HepG2 (cell line): ENCODE results near the gene GALR2. TPM values are rescaled to one million over a fixed set of nuclear protein-coding genes. Genes with fewer than 3 reads are reported as not detected.
A peak's percentile ranks its signal among the peaks of the same experiment; 100 is the strongest.

Experiments used
- ATAC-seq: fragments of 200-7000 bp; cut with Tn5 transposase; 3 replicates; pipeline ENCODE4 v1.9.1; 2020; ENCODE audit warnings: mild to moderate bottlenecking, moderate library complexity
- Bru-seq: library from RNA; stranded (reverse); fragments of 400-500 nt; gene quantifications from one replicate; lab custom pipeline; 2021; lab: Mats Ljungman, UMichigan
- BruChase-seq, 2 experiments: library from RNA; stranded (reverse); fragments of 400-500 nt; gene quantifications; one replicate each; lab custom pipeline; 2021; lab: Mats Ljungman, UMichigan
- BruUV-seq: library from RNA; stranded (reverse); fragments of 400-500 nt; replicated peaks from 2 replicates; lab custom pipeline; 2021; lab: Mats Ljungman, UMichigan
- CTCF ChIA-PET: fragments of 300-600 bp; formaldehyde crosslinking; extraction: SDS; loops from one replicate; lab custom pipeline; 2021; ENCODE audit warnings: low total read pairs, inconsistent platforms, low intra/inter-chr PET ratio; lab: Yijun Ruan, JAX
- POLR2A ChIA-PET: fragments of 350-600 bp; sonication (Branson Sonifier 250); formaldehyde crosslinking; loops from one replicate; lab custom pipeline; 2020; ENCODE audit warnings: antibody characterized with exemption, inconsistent platforms; lab: Yijun Ruan, JAX
- DNase-seq: peaks from one replicate; pipeline ENCODE4 v3.0.0-alpha.2; 2015; ENCODE audit warnings: low spot score
- FAIRE-seq: peaks from 3 replicates; lab custom pipeline; 2011; peaks lifted over from hg19 to GRCh38; lab: Jason Lieb, UNC
- H2AFZ ChIP-seq: one replicate; pipeline ENCODE4 v1.6.1; 2011; ENCODE audit warnings: low read length, inconsistent platforms
- H3K27ac ChIP-seq: fragments of 300-600 bp; 3 replicates; pipeline ENCODE4 v1.8.0; 2011; ENCODE audit warnings: mixed run types, mild to moderate bottlenecking, mixed read lengths, low read length, inconsistent platforms; ENCODE audit not compliant: insufficient read depth; ENCODE audit errors: extremely low read length
- H3K27me3 ChIP-seq, 2 experiments: fragments of 200-600 bp in 1 of 2; 2 replicates in 1 of 2; 3 replicates in 1 of 2; pipeline versions ENCODE4 v1.6.0 to v1.8.0; 2011; ENCODE audit warnings: low read length in 2 of 2, mild to moderate bottlenecking in 2 of 2, moderate library complexity in 2 of 2, inconsistent platforms in 1 of 2; ENCODE audit not compliant: insufficient read depth in 2 of 2, control insufficient read depth in 1 of 2
- H3K36me3 ChIP-seq, 2 experiments: fragments of 200-600 bp in 1 of 2; replicated peaks in 1 of 2; 2 replicates in 1 of 2; 3 replicates in 1 of 2; pipeline versions ENCODE4 v1.5.1 to v1.8.0; 2011; ENCODE audit warnings: low read length in 2 of 2, inconsistent platforms in 1 of 2; ENCODE audit not compliant: insufficient read depth in 2 of 2, control insufficient read depth in 1 of 2
- H3K4me1 ChIP-seq: 2 replicates; pipeline ENCODE4 v1.5.1; 2012; ENCODE audit warnings: low read length, inconsistent platforms; ENCODE audit not compliant: insufficient read depth
- H3K4me2 ChIP-seq: 2 replicates; pipeline ENCODE4 v1.6.0; 2011; ENCODE audit warnings: low read depth, low read length, inconsistent platforms
- H3K4me3 ChIP-seq, 3 experiments: fragments of 200-600 bp in 1 of 3; sonication (generic), shearing (Covaris generic) in 1 of 3; replicated peaks in 1 of 3; 2 replicates each; pipeline ENCODE4 v1.5.1; 2011 to 2016; ENCODE audit warnings: low read length in 3 of 3, inconsistent platforms in 2 of 3, low read depth in 2 of 3, mild to moderate bottlenecking in 2 of 3, control low read depth in 1 of 3, mixed read lengths in 1 of 3; ENCODE audit not compliant: insufficient read depth in 1 of 3
- H3K79me2 ChIP-seq: one replicate; pipeline ENCODE4 v1.6.1; 2011; ENCODE audit warnings: low read length, inconsistent platforms; ENCODE audit not compliant: insufficient read depth
- H3K9ac ChIP-seq: 2 replicates; pipeline ENCODE4 v1.6.0; 2011; ENCODE audit warnings: mild to moderate bottlenecking, low read depth, low read length, inconsistent platforms; ENCODE audit not compliant: insufficient read depth
- H3K9me3 ChIP-seq: 2 replicates; pipeline ENCODE4 v1.5.1; 2012; ENCODE audit warnings: mild to moderate bottlenecking, low read length
- H4K20me1 ChIP-seq: 2 replicates; pipeline ENCODE4 v1.6.0; 2011; ENCODE audit warnings: inconsistent platforms, mild to moderate bottlenecking, low read length, moderate library complexity; ENCODE audit not compliant: insufficient read depth
- GABPB1 ChIP-seq: IDR thresholded peaks from 2 replicates; pipeline ENCODE4 v1.6.1; 2016; ENCODE audit warnings: mild to moderate bottlenecking, missing genetic modification reagents, moderate library complexity, missing compliant biosample characterization
- SNAI1 ChIP-seq: sonication (generic); formaldehyde crosslinking; IDR thresholded peaks from 2 replicates; pipeline ENCODE4 v1.5.0; 2020; ENCODE audit warnings: mild to moderate bottlenecking, missing genetic modification reagents, borderline replicate concordance
- ZNF280D ChIP-seq: sonication (generic); formaldehyde crosslinking; IDR thresholded peaks from 2 replicates; pipeline ENCODE4 v1.5.1; 2020; ENCODE audit warnings: mild to moderate bottlenecking, missing genetic modification reagents
- ZNF34 ChIP-seq: sonication (generic); formaldehyde crosslinking; IDR thresholded peaks from 2 replicates; pipeline ENCODE4 v1.4.0; 2020; ENCODE audit warnings: mild to moderate bottlenecking, missing genetic modification reagents, borderline replicate concordance
- ZNF768 ChIP-seq: sonication (generic); formaldehyde crosslinking; IDR thresholded peaks from 2 replicates; pipeline ENCODE4 v1.4.0; 2020; ENCODE audit warnings: missing genetic modification reagents
- ZNF776 ChIP-seq: sonication (generic); formaldehyde crosslinking; IDR thresholded peaks from 2 replicates; pipeline ENCODE4 v1.4.0; 2020; ENCODE audit warnings: mild to moderate bottlenecking, missing genetic modification reagents
- WGBS: methylation state at CpG from one replicate; pipeline ENCODE4 v1.1.6; 2017; ENCODE audit warnings: low lambda C conversion rate; 5-methylcytosine and 5-hydroxymethylcytosine counted together
- in situ Hi-C: cut with HindIII; loops from 2 replicates; pipeline ENCODE4 v1.10.0; 2017; ENCODE audit warnings: low pct_unique_long_range_greater_than_20kb; ENCODE audit not compliant: extremely low pct_ligation_motif_present
- intact Hi-C: fragments of 100-400 bp; cut with micrococcal nuclease; formaldehyde crosslinking; loops from one replicate; pipeline ENCODE4 v1.10.0; 2022; ENCODE audit not compliant: unreplicated experiment
- long read RNA-seq, 2 experiments: library from RNA in 1 of 2; library from polyadenylated mRNA in 1 of 2; stranded (forward) in 1 of 2; unstranded in 1 of 2; transcript quantifications; one replicate each; pipeline ENCODE4 v2.0.0, GENCODE V29; 2019 to 2022
- polyA minus RNA-seq, 3 experiments: library from RNA; depleted of rRNA, polyadenylated mRNA; stranded (reverse); fragments of >200 nt; gene quantifications; 2 replicates each; pipeline ENCODE4 v1.2.3, GENCODE V29; 2011; ENCODE audit warnings: low replicate concordance in 1 of 3
- polyA plus RNA-seq, 8 experiments: library from polyadenylated mRNA; depleted of rRNA in 3 of 8; stranded (reverse) in 7 of 8; unstranded in 1 of 8; fragments of >200 nt; fragmentation: Illumina TruSeq in 4 of 8; extraction: Trizol in 4 of 8; gene quantifications; 2 replicates each; pipeline versions ENCODE4 v1.2.1 to v1.2.3, GENCODE V29; 2011 to 2016; ENCODE audit warnings: low read depth in 4 of 8, missing spikeins in 1 of 8, mixed read lengths in 1 of 8; ENCODE audit not compliant: insufficient read depth in 1 of 8
- total RNA-seq, 5 experiments: library from RNA; depleted of rRNA; stranded (reverse); fragments of >200 nt; fragmentation: Illumina TruSeq; extraction: Trizol; gene quantifications; 2 replicates each; pipeline ENCODE4 v1.2.3, GENCODE V29; 2016; ENCODE audit warnings: low read depth in 1 of 5
- TF ChIP-seq, protein P1 (sequence below): IDR thresholded peaks from 2 replicates; pipeline ENCODE4 v1.6.1; 2016; ENCODE audit warnings: mild to moderate bottlenecking
- TF ChIP-seq, protein P2 (sequence below): sonication (generic); formaldehyde crosslinking; IDR thresholded peaks from 2 replicates; pipeline ENCODE4 v1.8.1; 2023; ENCODE audit warnings: mild to moderate bottlenecking, moderate library complexity, missing genetic modification reagents

The GALR2 gene, protein sequence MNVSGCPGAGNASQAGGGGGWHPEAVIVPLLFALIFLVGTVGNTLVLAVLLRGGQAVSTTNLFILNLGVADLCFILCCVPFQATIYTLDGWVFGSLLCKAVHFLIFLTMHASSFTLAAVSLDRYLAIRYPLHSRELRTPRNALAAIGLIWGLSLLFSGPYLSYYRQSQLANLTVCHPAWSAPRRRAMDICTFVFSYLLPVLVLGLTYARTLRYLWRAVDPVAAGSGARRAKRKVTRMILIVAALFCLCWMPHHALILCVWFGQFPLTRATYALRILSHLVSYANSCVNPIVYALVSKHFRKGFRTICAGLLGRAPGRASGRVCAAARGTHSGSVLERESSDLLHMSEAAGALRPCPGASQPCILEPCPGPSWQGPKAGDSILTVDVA
- 0.20 and 0.58 TPM in 2 replicates for total RNA-seq (2016; rRNA removed; fragmentation: Illumina TruSeq; extraction: Trizol)
- total RNA-seq (2016; cell fraction: cytosol; rRNA removed; fragmentation: Illumina TruSeq; extraction: Trizol; ENCODE audit: low read depth): 0.30 and 0.35 TPM in 2 replicates
- total RNA-seq (2016; cell fraction: insoluble cytoplasmic fraction; rRNA removed; fragmentation: Illumina TruSeq; extraction: Trizol): 0.22 and 0.58 TPM in 2 replicates
- 0.46 and 0.65 TPM in 2 replicates for total RNA-seq (2016; cell fraction: membrane; rRNA removed; fragmentation: Illumina TruSeq; extraction: Trizol)
- total RNA-seq (2016; cell fraction: nucleus; rRNA removed; fragmentation: Illumina TruSeq; extraction: Trizol): 0.28 and 0.34 TPM in 2 replicates
- polyA plus RNA-seq (2011; rRNA removed): 0.48 and 0.84 TPM in 2 replicates
- polyA plus RNA-seq (2011; cell fraction: cytosol; rRNA removed): 0.56 and 0.97 TPM in 2 replicates
- 0.35 and 0.62 TPM in 2 replicates for polyA plus RNA-seq (2011; cell fraction: nucleus; rRNA removed)
- 0.33 TPM in 1 of 2 replicates, not detected in the other for polyA plus RNA-seq (2012)
- polyA plus RNA-seq (2016; cell fraction: cytosol; fragmentation: Illumina TruSeq; extraction: Trizol; ENCODE audit: low read depth): 0.50 and 0.53 TPM in 2 replicates
- polyA plus RNA-seq (2016; cell fraction: insoluble cytoplasmic fraction; fragmentation: Illumina TruSeq; extraction: Trizol; ENCODE audit: low read depth): 0.17 and 0.28 TPM in 2 replicates
- polyA plus RNA-seq (2016; cell fraction: membrane; fragmentation: Illumina TruSeq; extraction: Trizol; ENCODE audit: low read depth): 0.20 and 0.35 TPM in 2 replicates
- 0.46 and 0.81 TPM in 2 replicates for polyA plus RNA-seq (2016; cell fraction: nucleus; fragmentation: Illumina TruSeq; extraction: Trizol; ENCODE audit: insufficient read depth, low read depth)
- polyA minus RNA-seq (2011; rRNA and poly(A)+ RNA removed; ENCODE audit: low replicate concordance): 0.54 and 2.1 TPM in 2 replicates
- 0.49 TPM in 1 of 2 replicates, not detected in the other for polyA minus RNA-seq (2011; cell fraction: cytosol; rRNA and poly(A)+ RNA removed)
- polyA minus RNA-seq (2011; cell fraction: nucleus; rRNA and poly(A)+ RNA removed): not detected in 2 replicates
- Bru-seq, nascent RNA: percentile 16 among the genes with signal in this experiment
- BruChase-seq, experiment 1, labeled RNA remaining after a 6-hour chase: percentile 29 among the genes with signal in this experiment
- BruChase-seq, experiment 2, labeled RNA remaining after a 2-hour chase: percentile 27 among the genes with signal in this experiment
- long read RNA-seq, experiment 1: 0 reads
- long read RNA-seq, experiment 2, transcript GALR2-201 (2 exons, 1,364 nt): major isoform, 6 of 8 reads
- long read RNA-seq, experiment 2, partial matches to known transcripts: 1 of 8 reads
- long read RNA-seq, experiment 2, other reads (novel, unspliced or antisense): 1 of 8 reads

DNA sequence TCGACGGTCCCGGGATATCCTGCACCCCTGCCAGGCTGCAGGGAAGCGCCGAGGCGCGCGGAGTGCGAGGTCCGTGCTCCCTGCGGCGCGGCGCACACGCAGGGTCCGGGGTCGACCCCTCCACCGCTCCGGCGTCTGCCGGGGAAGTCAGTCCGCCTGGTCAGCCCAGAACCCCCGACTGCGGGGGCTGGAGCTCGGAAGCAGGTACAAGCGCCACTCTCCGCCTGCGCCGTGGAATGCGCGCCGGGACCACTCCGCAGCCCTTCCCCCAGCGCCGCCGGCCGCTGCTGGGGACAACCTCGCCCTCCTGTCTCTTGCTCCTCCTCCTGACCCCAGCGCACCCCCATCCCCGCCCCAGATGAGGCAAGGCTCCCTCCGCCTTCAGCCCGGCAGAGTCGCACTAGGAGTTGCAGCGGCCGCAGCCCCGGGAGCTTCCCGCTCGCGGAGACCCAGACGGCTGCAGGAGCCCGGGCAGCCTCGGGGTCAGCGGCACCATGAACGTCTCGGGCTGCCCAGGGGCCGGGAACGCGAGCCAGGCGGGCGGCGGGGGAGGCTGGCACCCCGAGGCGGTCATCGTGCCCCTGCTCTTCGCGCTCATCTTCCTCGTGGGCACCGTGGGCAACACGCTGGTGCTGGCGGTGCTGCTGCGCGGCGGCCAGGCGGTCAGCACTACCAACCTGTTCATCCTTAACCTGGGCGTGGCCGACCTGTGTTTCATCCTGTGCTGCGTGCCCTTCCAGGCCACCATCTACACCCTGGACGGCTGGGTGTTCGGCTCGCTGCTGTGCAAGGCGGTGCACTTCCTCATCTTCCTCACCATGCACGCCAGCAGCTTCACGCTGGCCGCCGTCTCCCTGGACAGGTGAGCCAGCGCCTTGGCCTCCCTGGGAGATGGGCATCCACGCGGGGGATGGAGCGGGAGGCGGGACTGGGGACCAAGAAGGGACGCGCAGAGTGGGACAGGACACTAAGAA lies at the start of gene GALR2:
GALR2 (plus strand) TSS at position 392 of the 974 bp plus-strand sequence; CDS start at position 495, 103 bp downstream.
- peak within 1 kb of the TSS; percentile 75 for H3K4me2 ChIP-seq
- TF ChIP-seq ZNF776 (peak; percentile 78), GABPB1 (peak; percentile 40; the same call in 1 of the 2 replicates), ZNF280D (CRISPR knock-in tag) (0 out of 2 replicates have a peak, but pooled peaks have one; percentile 20), SNAI1 (0 out of 2 replicates have a peak, but pooled peaks have one; percentile 58), ZNF768 (CRISPR knock-in tag) (0 out of 2 replicates have a peak, but pooled peaks have one; percentile 21), ZNF34 (CRISPR knock-in tag) (no peak)
- TF ChIP-seq, protein P1, sequence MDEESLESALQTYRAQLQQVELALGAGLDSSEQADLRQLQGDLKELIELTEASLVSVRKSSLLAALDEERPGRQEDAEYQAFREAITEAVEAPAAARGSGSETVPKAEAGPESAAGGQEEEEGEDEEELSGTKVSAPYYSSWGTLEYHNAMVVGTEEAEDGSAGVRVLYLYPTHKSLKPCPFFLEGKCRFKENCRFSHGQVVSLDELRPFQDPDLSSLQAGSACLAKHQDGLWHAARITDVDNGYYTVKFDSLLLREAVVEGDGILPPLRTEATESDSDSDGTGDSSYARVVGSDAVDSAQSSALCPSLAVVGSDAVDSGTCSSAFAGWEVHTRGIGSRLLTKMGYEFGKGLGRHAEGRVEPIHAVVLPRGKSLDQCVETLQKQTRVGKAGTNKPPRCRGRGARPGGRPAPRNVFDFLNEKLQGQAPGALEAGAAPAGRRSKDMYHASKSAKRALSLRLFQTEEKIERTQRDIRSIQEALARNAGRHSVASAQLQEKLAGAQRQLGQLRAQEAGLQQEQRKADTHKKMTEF (CRISPR knock-in tag): peak; percentile 18; the same call in 1 of the 2 replicates
- TF ChIP-seq, protein P2, sequence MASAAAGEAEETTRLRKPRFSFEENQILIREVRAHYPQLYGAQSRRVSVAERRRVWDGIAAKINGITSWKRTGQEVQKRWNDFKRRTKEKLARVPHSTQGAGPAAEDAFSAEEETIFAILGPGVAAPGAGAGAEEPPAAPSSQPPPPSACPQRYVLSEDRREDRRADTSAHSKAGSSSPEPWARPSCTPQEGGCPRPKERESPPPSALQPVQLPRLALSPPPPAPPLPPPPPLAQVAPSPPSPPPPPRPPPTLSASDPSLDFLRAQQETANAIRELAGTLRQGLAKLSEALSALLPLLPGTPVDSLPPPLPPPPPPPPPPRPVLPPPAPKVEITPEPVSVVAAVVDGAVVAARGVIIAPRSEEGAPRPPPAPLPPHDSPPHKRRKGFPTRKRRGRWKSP (CRISPR knock-in tag): peak; percentile 56; the same call in 1 of the 2 replicates

More for the DNA sequence above, at the start of gene GALR2:
- ChIA-PET CTCF (no interaction called here), POLR2A (interaction anchor here (1.5 kb wide), 1 partner anchor 29 kb away, joined by 5 read pairs; the partner anchor contains the start of gene EXOC7)
- no peak within 1 kb of the TSS for H2AFZ ChIP-seq
- WGBS: 15% methylated on average over 16 of the region's 92 CpGs
- peaks cover 10% of the 10 kb centered on the region; the same call in 1 of the 2 replicates for H4K20me1 ChIP-seq
- H3K4me1 ChIP-seq: peaks cover 56% of the 10 kb centered on the region
- peak within 1 kb of the TSS; percentile 18; the same call in 1 of the 2 replicates for H3K9ac ChIP-seq
- in situ Hi-C loops (no loop called here), intact Hi-C loops (no loop called here)
- FAIRE-seq (no peak), ATAC-seq (peak; percentile 21), DNase-seq (no peak)
- no peak within 1 kb of the TSS for H3K27ac ChIP-seq
- peaks cover 24% of the 10 kb centered on the region for H3K79me2 ChIP-seq
- H3K9me3 ChIP-seq: no peaks in the 10 kb centered on the region
- H3K36me3 ChIP-seq: no peaks in the 10 kb centered on the region
- no TSS peak for BruUV-seq
- H3K27me3 ChIP-seq: peaks cover 24 to 57% of the 10 kb centered on the region in 2 experiments; a peak in 4 of 5 replicates
- H3K4me3 ChIP-seq: peak within 1 kb of the TSS; percentile 53 to 71 (median 55)
